Vagina (tissue), 2 donors: ENCODE data around the gene SLC66A2.
"Not testable (repeated sequence)": the region's sequence is repeated elsewhere in the genome, so short reads cannot be mapped to it uniquely, and the experiment has no call there.

ENCODE experiments used
- CTCF ChIP-seq, 3 experiments: fragments of 450-650 bp in 2 of 3; fragments of 200-600 bp in 1 of 3; sonication (generic) in 1 of 3; IDR thresholded peaks; one replicate each; pipeline ENCODE4 v1.5.1; 2017 to 2019; ENCODE audit warnings: antibody characterized with exemption in 3 of 3, mild to moderate bottlenecking in 2 of 3, moderate library complexity in 2 of 3
- POLR2A ChIP-seq, 2 donors: fragments of 450-650 bp; IDR thresholded peaks; one replicate each; pipeline ENCODE4 v1.6.1; 2017; ENCODE audit warnings: antibody characterized with exemption in 2 of 2, mild to moderate bottlenecking in 2 of 2, moderate library complexity in 2 of 2
- POLR2AphosphoS5 ChIP-seq, 2 donors: sonication (generic); formaldehyde crosslinking; IDR thresholded peaks; one replicate each; pipeline ENCODE4 v1.9.0; 2017; ENCODE audit warnings: antibody characterized with exemption in 2 of 2, mild to moderate bottlenecking in 2 of 2, low read depth in 1 of 2; ENCODE audit not compliant: insufficient read depth in 1 of 2

DNA sequence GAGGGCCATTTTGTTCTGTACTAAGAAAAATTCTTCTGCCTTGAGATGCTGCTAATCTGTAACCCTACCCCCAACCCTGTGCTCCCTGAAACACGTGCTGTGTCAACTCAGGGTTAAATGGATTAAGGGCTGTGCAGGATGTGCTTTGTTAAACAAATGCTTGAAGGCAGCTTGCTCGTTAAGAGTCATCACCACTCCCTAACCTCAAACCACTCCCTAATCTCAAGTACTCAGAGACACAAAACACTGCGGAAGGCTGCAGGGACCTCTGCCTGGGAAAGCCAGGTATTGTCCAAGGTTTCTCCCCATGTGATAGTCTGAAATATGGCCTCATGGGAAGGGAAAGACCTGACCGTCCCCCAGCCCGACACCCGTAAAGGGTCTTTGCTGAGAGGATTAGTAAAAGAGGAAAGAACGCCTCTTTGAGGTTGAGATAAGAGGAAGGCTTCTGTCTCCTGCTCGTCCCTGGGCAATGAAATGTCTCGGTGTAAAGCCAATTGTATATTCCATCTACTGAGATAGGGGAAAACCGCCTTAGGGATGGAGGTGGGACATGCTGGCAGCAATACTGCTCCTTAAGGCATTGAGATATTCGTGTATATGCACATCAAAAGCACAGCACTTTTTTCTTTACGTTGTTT lies 8.8 kb upstream of the SLC66A2 start:
- TF ChIP-seq POLR2AphosphoS5 (IDR thresholded peaks at IDR 0.05; ENCODE audit: insufficient read depth in 1 of 2, low read depth in 1 of 2) = peak in 1 of 2 donors; percentile 27
- not testable (repeated sequence) for TF ChIP-seq POLR2A, CTCF (IDR thresholded peaks at IDR 0.05)
